ENCODE data around the gene ADAMTSL1. TPM values are rescaled to one million over a fixed set of nuclear protein-coding genes. Genes with fewer than 3 reads are reported as not detected.

Gene ADAMTSL1
- total and polyA plus RNA-seq, 2 experiments from 2014 or later = 2.3 to 5.0 TPM

- no peak for TF ChIP-seq REST (IDR thresholded peaks at IDR 0.05; ENCODE audit: unreplicated experiment)
- no peak for TF ChIP-seq EZH2phosphoT487 (IDR thresholded peaks at IDR 0.05; ENCODE audit: unreplicated experiment)
- no peak for TF ChIP-seq ETS1 (IDR thresholded peaks at IDR 0.05)
These were observed 114.0 kb downstream of the ADAMTSL1 start (continued) for GRCh38 chr9:18588002-18588401.

- no peak for ATAC-seq
- H3K4me2 ChIP-seq = no peak overlapping the region
- Mint-ChIP-seq H3K4me3 (no peak overlapping the region), H3K9me3 (peaks cover 14% of the 10 kb centered on the region), H3K27ac (no peak overlapping the region), H3K36me3 (ENCODE audit: low read depth) (peaks cover 9% of the 10 kb centered on the region; the same call in 2 of the 3 replicates), H3K27me3 (ENCODE audit: insufficient read depth, low read depth, poor library complexity) (peaks cover 2% of the 10 kb centered on the region), H3K4me1 (no peaks in the 10 kb centered on the region)
- H3K27ac ChIP-seq (ENCODE audit: low read depth) = no peak overlapping the region
- no peak for DNase-seq (ENCODE audit: low spot score)
- H2AFZ ChIP-seq = no peak overlapping the region
- peaks cover 3% of the 10 kb centered on the region for H3K9me2 ChIP-seq (ENCODE audit: insufficient read depth)
- no peak overlapping the region for H3K4me3 ChIP-seq
- no peaks in the 10 kb centered on the region for H3K27me3 ChIP-seq (ENCODE audit: insufficient read depth)
- no peaks in the 10 kb centered on the region for H3K36me3 ChIP-seq (ENCODE audit: insufficient read depth)
- no peaks in the 10 kb centered on the region for H3K79me2 ChIP-seq (replicated peaks; ENCODE audit: insufficient read depth)
- no peaks in the 10 kb centered on the region for H4K20me1 ChIP-seq (replicated peaks; ENCODE audit: insufficient read depth)
- no peaks in the 10 kb centered on the region for H3F3A ChIP-seq (replicated peaks; ENCODE audit: low read depth)
- no peaks in the 10 kb centered on the region for H3K4me1 ChIP-seq (ENCODE audit: insufficient read depth)
- TF ChIP-seq ZNF331 (CRISPR knock-in tag; IDR thresholded peaks at IDR 0.05; ENCODE audit: low read depth) (no peak), ZNF462 (CRISPR knock-in tag; IDR thresholded peaks at IDR 0.05) (no peak), STAT1 (IDR thresholded peaks at IDR 0.05; ENCODE audit: unreplicated experiment) (no peak), POLR2AphosphoS5 (IDR thresholded peaks at IDR 0.05; ENCODE audit: low read depth) (no peak), REST (IDR thresholded peaks at IDR 0.05; ENCODE audit: unreplicated experiment) (no peak), JUNB (IDR thresholded peaks at IDR 0.05; ENCODE audit: unreplicated experiment) (no peak), EZH2phosphoT487 (IDR thresholded peaks at IDR 0.05; ENCODE audit: unreplicated experiment) (no peak), ZNF114 (CRISPR knock-in tag; IDR thresholded peaks at IDR 0.05) (no peak), CREB1 (CRISPR knock-in tag; IDR thresholded peaks at IDR 0.05; ENCODE audit: low read depth) (no peak), NANOG (IDR thresholded peaks at IDR 0.05; ENCODE audit: borderline replicate concordance) (no peak)
These were observed 117.3 kb downstream of the ADAMTSL1 start for GRCh38 chr9:18591261-18591660.
